K562 (cell line): ENCODE measurements around the gene RNF207. TPM values are rescaled to one million over a fixed set of nuclear protein-coding genes. Genes with fewer than 3 reads are reported as not detected.

ENCODE experiments used
- ATAC-seq: fragments of 200-7000 bp; cut with Tn5 transposase; 3 replicates; pipeline ENCODE4 v1.9.1; 2020; ENCODE audit warnings: moderate library complexity
- BruUV-seq: library from RNA; stranded (reverse); fragments of 400-500 nt; replicated peaks from 2 replicates; lab custom pipeline; 2021; lab: Mats Ljungman, UMichigan
- CTCF ChIA-PET: fragments of 300-600 bp; formaldehyde crosslinking; extraction: SDS; loops from one replicate; lab custom pipeline; 2021; ENCODE audit warnings: low intra/inter-chr PET ratio; lab: Yijun Ruan, JAX
- POLR2A ChIA-PET: fragments of 300-600, 350-650 bp; sonication (Branson Sonifier 250); formaldehyde crosslinking; extraction: SDS; loops from one replicate; lab custom pipeline; 2021; ENCODE audit warnings: antibody characterized with exemption, inconsistent platforms; lab: Yijun Ruan, JAX
- DNase-seq, 4 experiments: peaks; one replicate each; pipeline versions ENCODE4 v3.0.0 to v3.0.0-alpha.2; 2011 to 2018; ENCODE audit warnings: low spot score in 3 of 4, mixed read lengths in 3 of 4; ENCODE audit errors: extremely low read depth in 1 of 4
- FAIRE-seq: peaks from 2 replicates; lab custom pipeline; 2011; peaks lifted over from hg19 to GRCh38; lab: Jason Lieb, UNC
- H2AFZ ChIP-seq: 2 replicates; pipeline ENCODE4 v1.6.0; 2011; ENCODE audit warnings: low read depth, low read length, control low read depth, inconsistent platforms
- H3K27ac ChIP-seq: fragments of 200-600 bp; 3 replicates; pipeline ENCODE4 v1.8.0; 2011; ENCODE audit warnings: low read depth, mild to moderate bottlenecking, control low read depth, inconsistent platforms, low read length, moderate library complexity, mixed read lengths; ENCODE audit errors: extremely low read depth
- H3K27me3 ChIP-seq, 2 experiments: fragments of 300-600 bp in 1 of 2; 2 replicates in 1 of 2; 3 replicates in 1 of 2; pipeline versions ENCODE4 v1.6.0 to v1.8.0; 2011; ENCODE audit warnings: inconsistent platforms in 2 of 2, low read length in 2 of 2, mild to moderate bottlenecking in 1 of 2, mixed read lengths in 1 of 2, moderate library complexity in 1 of 2; ENCODE audit not compliant: control insufficient read depth in 2 of 2, insufficient read depth in 2 of 2
- H3K36me3 ChIP-seq: fragments of 300-600 bp; 3 replicates; pipeline ENCODE4 v1.8.0; 2011; ENCODE audit warnings: mild to moderate bottlenecking, low read length, inconsistent platforms; ENCODE audit not compliant: control insufficient read depth, insufficient read depth
- H3K4me1 ChIP-seq, 2 experiments: fragments of 200-600 bp in 1 of 2; replicated peaks in 1 of 2; 2 replicates in 1 of 2; 3 replicates in 1 of 2; pipeline versions ENCODE4 v1.5.1 to v1.8.0; 2011; ENCODE audit warnings: inconsistent platforms in 2 of 2, low read length in 2 of 2, mild to moderate bottlenecking in 1 of 2, mixed read lengths in 1 of 2, moderate library complexity in 1 of 2; ENCODE audit not compliant: control insufficient read depth in 2 of 2, insufficient read depth in 2 of 2
- H3K4me2 ChIP-seq: 2 replicates; pipeline ENCODE4 v1.6.1; 2011; ENCODE audit warnings: low read length, control low read depth, inconsistent platforms, mixed read lengths; ENCODE audit not compliant: insufficient read depth
- H3K4me3 ChIP-seq: fragments of 200-600 bp; sonication (generic), shearing (Covaris generic); 2 replicates; pipeline ENCODE4 v1.5.1; 2016; ENCODE audit warnings: control low read depth, inconsistent platforms
- H3K79me2 ChIP-seq: fragments of 200-600 bp; 3 replicates; pipeline ENCODE4 v1.8.0; 2011; ENCODE audit warnings: low read length, inconsistent platforms; ENCODE audit not compliant: control insufficient read depth, insufficient read depth
- H3K9ac ChIP-seq, 2 experiments: 2 replicates each; pipeline versions ENCODE4 v1.6.0 to v1.6.1; 2011; ENCODE audit warnings: low read depth in 2 of 2, low read length in 2 of 2, control low read depth in 1 of 2, inconsistent platforms in 1 of 2, mild to moderate bottlenecking in 1 of 2, mixed read lengths in 1 of 2; ENCODE audit not compliant: insufficient read depth in 1 of 2
- H3K9me1 ChIP-seq: one replicate; pipeline ENCODE4 v1.6.0; 2011; ENCODE audit warnings: inconsistent platforms, mild to moderate bottlenecking, low read length, moderate library complexity; ENCODE audit not compliant: control insufficient read depth, insufficient read depth
- H3K9me3 ChIP-seq: replicated peaks from 2 replicates; pipeline ENCODE4 v1.5.1; 2011; ENCODE audit warnings: low read depth, low read length, inconsistent platforms; ENCODE audit not compliant: control insufficient read depth, insufficient read depth
- H4K20me1 ChIP-seq: replicated peaks from 2 replicates; pipeline ENCODE4 v1.6.1; 2011; ENCODE audit warnings: low read length, inconsistent platforms, mixed read lengths; ENCODE audit not compliant: control insufficient read depth, insufficient read depth
- BDP1 ChIP-seq: IDR thresholded peaks from 3 replicates; pipeline ENCODE4 v1.6.1; 2011; ENCODE audit not compliant: insufficient read length, insufficient read depth
- EGR1 ChIP-seq: fragments of 450-650 bp; conservative IDR thresholded peaks from 2 replicates; pipeline ENCODE4 v1.6.1; 2017; ENCODE audit warnings: mild to moderate bottlenecking
- HDAC8 ChIP-seq: fragments of 450-650 bp; IDR thresholded peaks from 2 replicates; pipeline ENCODE4 v1.6.1; 2016; ENCODE audit warnings: mild to moderate bottlenecking, missing genetic modification characterization, moderate library complexity, missing compliant biosample characterization
- HEY1 ChIP-seq: fragments of 250-450 bp; sonication (Bioruptor Pico); IDR thresholded peaks from 2 replicates; pipeline ENCODE4 v1.5.0; 2020; ENCODE audit warnings: mild to moderate bottlenecking, moderate library complexity, borderline replicate concordance
- ILK ChIP-seq: fragments of 450-650 bp; IDR thresholded peaks from 2 replicates; pipeline ENCODE4 v1.6.1; 2016; ENCODE audit warnings: missing genetic modification characterization, low read depth, mild to moderate bottlenecking, missing compliant biosample characterization, moderate library complexity, borderline replicate concordance
- RFX7 ChIP-seq: fragments of 250-450 bp; sonication (Bioruptor Pico); IDR thresholded peaks from 2 replicates; pipeline ENCODE4 v1.5.1; 2021; ENCODE audit warnings: mild to moderate bottlenecking
- SLC30A9 ChIP-seq: fragments of 250-450 bp; sonication (Bioruptor Pico); IDR thresholded peaks from 2 replicates; pipeline ENCODE4 v1.8.0; 2022; ENCODE audit warnings: mild to moderate bottlenecking, moderate library complexity
- TAL1 ChIP-seq: fragments of 450-650 bp; IDR thresholded peaks from 2 replicates; pipeline ENCODE4 v1.6.1; 2016; ENCODE audit warnings: mild to moderate bottlenecking
- USF1 ChIP-seq: sonication (generic); formaldehyde crosslinking; IDR thresholded peaks from 2 replicates; pipeline ENCODE4 v1.9.0; 2022; ENCODE audit warnings: mild to moderate bottlenecking, missing genetic modification reagents
- ZBTB7A ChIP-seq: IDR thresholded peaks from 2 replicates; pipeline ENCODE4 v1.6.1; 2011; ENCODE audit warnings: low read depth, mild to moderate bottlenecking, low read length, moderate library complexity, borderline replicate concordance; ENCODE audit not compliant: control insufficient read depth
- WGBS: fragments of 100-300 bp; shearing (Covaris generic); methylation state at CpG from one replicate; pipeline ENCODE4 v1.1.6; 2016; ENCODE audit warnings: low coverage, mixed read lengths; ENCODE audit not compliant: insufficient coverage; ENCODE audit errors: missing lambda C conversion rate; 5-methylcytosine and 5-hydroxymethylcytosine counted together
- in situ Hi-C: fragments of 300-500 bp; cut with MboI; formaldehyde crosslinking; loops from 4 replicates; pipeline ENCODE4 v1.15.0; 2018; ENCODE audit warnings: inconsistent platforms, mixed read lengths
- intact Hi-C: fragments of 100-400 bp; cut with micrococcal nuclease; formaldehyde crosslinking; loops from 2 replicates; pipeline ENCODE4 v1.14.2; 2022
- polyA plus RNA-seq, 8 experiments: library from polyadenylated mRNA; depleted of rRNA in 4 of 8; stranded (reverse) in 5 of 8; unstranded in 3 of 8; fragments of >200 nt; fragmentation: Nextera tagmentation in 2 of 8; fragmentation: Illumina TruSeq in 1 of 8; extraction: Ambion mirVana in 2 of 8; extraction: Trizol in 1 of 8; gene quantifications; 2 replicates each; pipeline versions ENCODE4 v1.2.1 to v1.2.3, GENCODE V29; 2011 to 2014; ENCODE audit warnings: inconsistent platforms in 1 of 8, missing spikeins in 1 of 8
- total RNA-seq, 7 experiments: library from RNA; depleted of rRNA in 6 of 7; stranded (reverse); fragments of >200 nt in 6 of 7; fragmentation: Illumina TruSeq in 2 of 7; extraction: Trizol in 2 of 7; gene quantifications; 2 replicates each; pipeline versions ENCODE4 v1.2.1 to v1.2.3, GENCODE V29; 2011 to 2021; ENCODE audit warnings: low replicate concordance in 1 of 7

The RNF207 gene
- total and polyA plus RNA-seq, 9 of the 15 experiments (the other 6 are each of a cell fraction or from before 2014, with no cell fraction given): 2.7 to 30.6 (median 12.9) TPM

GRCh38 chr1:6172549-6172948 is 33.4 kb upstream of the RNF207 start:
- ChIA-PET POLR2A (interaction anchor here (0.6 to 1.7 kb wide), 3 partner anchors 10 to 107 kb away, joined by 3 to 6 read pairs (median 3); no protein-coding TSS in a partner anchor), CTCF (no interaction called here)
- no peak overlapping the region for H3K9ac ChIP-seq
- in situ Hi-C loops: no loop called here
- H3K4me3 ChIP-seq: no peak overlapping the region
- H3K9me1 ChIP-seq: no peaks in the 10 kb centered on the region
- 7% methylated on average over 10 of the region's 10 CpGs for WGBS
- ATAC-seq (no peak), FAIRE-seq (no peak)
- BruUV-seq: no TSS peak
- H4K20me1 ChIP-seq: peaks cover 36% of the 10 kb centered on the region
- peaks cover 15 to 49% of the 10 kb centered on the region in 2 experiments for H3K27me3 ChIP-seq
- intact Hi-C loops: no loop called here
- no peaks in the 10 kb centered on the region for H3K9me3 ChIP-seq
- TF ChIP-seq ZBTB7A: peak; percentile 43; the same call in 1 of the 2 replicates
- no peak for TF ChIP-seq RFX7
- no peak for TF ChIP-seq BDP1
- TF ChIP-seq EGR1: peak; percentile 71
- no peak for TF ChIP-seq HEY1
- no peak for TF ChIP-seq HDAC8 (tag)
- TF ChIP-seq TAL1: no peak
- 0 out of 2 replicates have a peak, but pooled peaks have one; percentile 22 for TF ChIP-seq USF1 (CRISPR knock-in tag)
- TF ChIP-seq ILK (tag): no peak
- TF ChIP-seq SLC30A9 (CRISPR knock-in tag): no peak
- TF ChIP-seq, all 486 proteins: peak for 3
- no peak for DNase-seq
- Histone ChIP-seq H2AFZ (no peak overlapping the region), H3K36me3 (no peaks in the 10 kb centered on the region), H3K27ac (no peak overlapping the region), H3K4me1 (peaks cover 0 to 31% of the 10 kb centered on the region in 2 experiments; a peak in 2 of 5 replicates), H3K79me2 (no peaks in the 10 kb centered on the region), H3K4me2 (no peak overlapping the region)
